Prostate gland (tissue), 2 donors: Measurements from ENCODE around the gene PSD2. TPM values are rescaled to one million over a fixed set of nuclear protein-coding genes. Genes with fewer than 3 reads are reported as not detected.
A peak's percentile ranks its signal among the peaks of the same experiment; 100 is the strongest.

Experiments
- DNase-seq: peaks from one replicate; pipeline ENCODE4 v3.0.0-alpha.2; 2019; ENCODE audit warnings: low spot score
- H3K27ac ChIP-seq, 2 donors: fragments of 200-600 bp; sonication (generic); 2 replicates each; pipeline ENCODE4 v1.5.1; 2017 to 2019
- H3K27me3 ChIP-seq: fragments of 200-600 bp; sonication (generic); replicated peaks from 2 replicates; pipeline ENCODE4 v1.5.1; 2019; ENCODE audit not compliant: insufficient read depth
- H3K36me3 ChIP-seq, 2 donors: fragments of 200-600 bp; sonication (generic); 1 replicate in 1 of 2; 2 replicates in 1 of 2; pipeline versions ENCODE4 v1.5.1 to v1.8.1; 2017 to 2019
- H3K4me1 ChIP-seq: fragments of 200-600 bp; sonication (generic); replicated peaks from 2 replicates; pipeline ENCODE4 v1.5.1; 2019
- H3K4me3 ChIP-seq, 2 donors: fragments of 200-600 bp; sonication (generic); 2 replicates each; pipeline ENCODE4 v1.5.1; 2017 to 2019
- H3K9me3 ChIP-seq: fragments of 200-600 bp; sonication (generic); 2 replicates; pipeline ENCODE4 v1.5.1; 2017
- POLR2A ChIP-seq: fragments of 450-650 bp; IDR thresholded peaks from one replicate; pipeline ENCODE4 v1.6.1; 2016; ENCODE audit warnings: antibody characterized with exemption, mild to moderate bottlenecking
- POLR2AphosphoS5 ChIP-seq: sonication (generic); formaldehyde crosslinking; IDR thresholded peaks from one replicate; pipeline ENCODE4 v1.6.1; 2017; ENCODE audit warnings: antibody characterized with exemption
- WGBS: methylation state at CpG from one replicate; pipeline ENCODE4 v1.1.5; 2018; 5-methylcytosine and 5-hydroxymethylcytosine counted together
- intact Hi-C: fragments of 100-400 bp; cut with DNase I; formaldehyde crosslinking; loops from one replicate; pipeline ENCODE4 v1.14.2; 2022
- total RNA-seq, 2 donors: library from RNA; depleted of rRNA; stranded (reverse); fragments of >200 nt; gene quantifications; one replicate each; pipeline ENCODE4 v1.1.0, GENCODE V29; 2016
- TF ChIP-seq, protein P1 (sequence below), 4 experiments: fragments of 200-600 bp in 2 of 4; fragments of 450-650 bp in 2 of 4; sonication (generic) in 2 of 4; IDR thresholded peaks; 1 replicate in 3 of 4; 2 replicates in 1 of 4; pipeline ENCODE4 v1.5.1; 2016 to 2019; ENCODE audit warnings: antibody characterized with exemption in 4 of 4, mild to moderate bottlenecking in 2 of 4, moderate library complexity in 2 of 4

PSD2 gene
- total RNA-seq, 2 donors from 2014 or later = 0.46 to 0.74 TPM

DNA sequence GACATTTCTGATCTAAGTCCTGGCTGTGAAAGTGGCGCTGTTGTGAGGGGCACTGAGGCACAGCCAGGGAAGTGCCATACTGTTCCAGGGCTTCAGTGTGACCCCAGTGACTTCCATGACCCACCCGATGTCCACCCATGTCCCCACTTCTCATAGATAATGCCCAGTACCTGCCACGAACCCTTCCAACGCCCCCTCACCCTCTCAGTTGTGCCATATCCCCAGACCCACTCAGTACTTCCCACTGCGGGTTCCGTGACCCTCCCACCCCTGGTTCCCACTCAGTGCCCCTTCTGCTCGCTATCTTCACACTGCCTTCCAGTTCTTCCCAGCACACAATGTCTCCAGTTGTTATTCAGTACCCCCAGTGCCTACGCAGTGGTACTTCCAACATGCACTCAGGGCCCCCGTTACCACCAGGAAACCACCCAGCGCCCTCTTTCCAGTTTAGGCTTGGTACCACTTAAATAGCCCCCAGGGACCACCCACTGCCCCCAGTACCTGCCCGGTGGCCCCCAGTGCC lies 30.7 kb upstream of the PSD2 start:
- DNase-seq = no peak
- Histone ChIP-seq H3K27me3 (peaks cover 6% of the 10 kb centered on the region), H3K9me3 (no peaks in the 10 kb centered on the region), H3K4me1 (no peaks in the 10 kb centered on the region), H3K4me3 (no peak overlapping the region), H3K27ac (no peak overlapping the region), H3K36me3 (no peaks in the 10 kb centered on the region)
- intact Hi-C loops = loop anchor here (1.0 to 5.0 kb wide), 3 partner anchors 53 to 342 kb away; no protein-coding TSS in a partner anchor
- WGBS = 49% methylated on average over 11 of the region's 11 CpGs
- TF ChIP-seq POLR2AphosphoS5 (no peak), POLR2A (no peak)
- TF ChIP-seq, protein P1, sequence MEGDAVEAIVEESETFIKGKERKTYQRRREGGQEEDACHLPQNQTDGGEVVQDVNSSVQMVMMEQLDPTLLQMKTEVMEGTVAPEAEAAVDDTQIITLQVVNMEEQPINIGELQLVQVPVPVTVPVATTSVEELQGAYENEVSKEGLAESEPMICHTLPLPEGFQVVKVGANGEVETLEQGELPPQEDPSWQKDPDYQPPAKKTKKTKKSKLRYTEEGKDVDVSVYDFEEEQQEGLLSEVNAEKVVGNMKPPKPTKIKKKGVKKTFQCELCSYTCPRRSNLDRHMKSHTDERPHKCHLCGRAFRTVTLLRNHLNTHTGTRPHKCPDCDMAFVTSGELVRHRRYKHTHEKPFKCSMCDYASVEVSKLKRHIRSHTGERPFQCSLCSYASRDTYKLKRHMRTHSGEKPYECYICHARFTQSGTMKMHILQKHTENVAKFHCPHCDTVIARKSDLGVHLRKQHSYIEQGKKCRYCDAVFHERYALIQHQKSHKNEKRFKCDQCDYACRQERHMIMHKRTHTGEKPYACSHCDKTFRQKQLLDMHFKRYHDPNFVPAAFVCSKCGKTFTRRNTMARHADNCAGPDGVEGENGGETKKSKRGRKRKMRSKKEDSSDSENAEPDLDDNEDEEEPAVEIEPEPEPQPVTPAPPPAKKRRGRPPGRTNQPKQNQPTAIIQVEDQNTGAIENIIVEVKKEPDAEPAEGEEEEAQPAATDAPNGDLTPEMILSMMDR (IDR thresholded peaks at IDR 0.05) = no peak

- DNase-seq = peak; percentile 49
- no peak overlapping the region for H3K27ac ChIP-seq
- no peaks in the 10 kb centered on the region for H3K36me3 ChIP-seq
- H3K4me1 ChIP-seq = no peaks in the 10 kb centered on the region
- peaks cover 6% of the 10 kb centered on the region for H3K27me3 ChIP-seq
- H3K4me3 ChIP-seq = peak overlapping the region; percentile 27 to 41
- intact Hi-C loops = loop anchor here (1.0 to 5.0 kb wide), 3 partner anchors 53 to 343 kb away; no protein-coding TSS in a partner anchor
- TF ChIP-seq, protein P1 (IDR thresholded peaks at IDR 0.05) = peak; percentile 94 to 100 (median 96)
- TF ChIP-seq POLR2AphosphoS5 = peak; percentile 51
- TF ChIP-seq POLR2A = no peak
- no peaks in the 10 kb centered on the region for H3K9me3 ChIP-seq
- WGBS = 10% methylated on average over 38 of the region's 46 CpGs
Measured at GRCh38 chr5:139765409-139766217, 30.0 kb upstream of the PSD2 start.

DNA sequence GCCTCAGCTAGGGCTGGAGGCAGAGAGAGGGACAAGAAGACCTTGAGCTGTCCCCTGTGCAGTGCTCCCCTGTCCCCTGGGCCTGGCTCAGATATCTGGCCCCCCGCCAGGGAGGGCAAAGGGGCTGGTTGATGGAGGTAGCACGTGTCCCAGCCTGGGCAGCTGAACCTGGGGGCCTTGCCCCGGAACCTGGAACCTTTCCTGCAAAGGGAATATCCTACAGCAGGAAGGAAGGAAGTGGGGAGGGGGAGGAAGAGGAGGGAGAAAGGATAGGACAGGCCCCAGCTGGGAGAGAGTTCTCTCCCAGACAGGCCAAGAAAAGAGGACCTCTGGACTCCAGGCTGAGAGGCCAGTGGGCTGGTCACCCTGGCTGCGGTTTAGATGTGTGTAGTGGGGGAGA lies 27.6 kb upstream of the PSD2 start:
- peaks cover 6% of the 10 kb centered on the region for H3K27me3 ChIP-seq
- no peak for DNase-seq
- no peaks in the 10 kb centered on the region for H3K36me3 ChIP-seq
- WGBS = 50% methylated on average over 4 of the region's 4 CpGs
- H3K27ac ChIP-seq = no peak overlapping the region
- no peak overlapping the region for H3K4me3 ChIP-seq
- no peaks in the 10 kb centered on the region for H3K9me3 ChIP-seq
- intact Hi-C loops = loop anchor here (5.0 kb wide), 1 partner anchor 56 kb away; no protein-coding TSS in a partner anchor
- TF ChIP-seq, protein P1 (IDR thresholded peaks at IDR 0.05) = no peak
- no peak for TF ChIP-seq POLR2A
- TF ChIP-seq POLR2AphosphoS5 = no peak
- no peaks in the 10 kb centered on the region for H3K4me1 ChIP-seq

GRCh38 chr5:139768807-139769465 lies 26.7 kb upstream of the PSD2 start:
- no peak for DNase-seq
- Histone ChIP-seq H3K4me3 (no peak overlapping the region), H3K9me3 (no peaks in the 10 kb centered on the region), H3K27ac (no peak overlapping the region), H3K36me3 (no peaks in the 10 kb centered on the region), H3K4me1 (no peaks in the 10 kb centered on the region), H3K27me3 (peaks cover 6% of the 10 kb centered on the region)
- intact Hi-C loops = loop anchor here (5.0 kb wide), 1 partner anchor 57 kb away; no protein-coding TSS in a partner anchor
- TF ChIP-seq, protein P1 (IDR thresholded peaks at IDR 0.05) = no peak
- TF ChIP-seq POLR2AphosphoS5 (no peak), POLR2A (no peak)
- 92% methylated on average over 7 of the region's 7 CpGs for WGBS
